DOHH2 (cell line): ENCODE measurements around the gene PSRC1.

Experiments
- EZH2phosphoT487 ChIP-seq: fragments of 200-600 bp; sonication (generic); IDR thresholded peaks from 2 replicates; pipeline ENCODE4 v1.6.1; 2017; ENCODE audit warnings: borderline replicate concordance, mild to moderate bottlenecking, antibody characterized with exemption, low read length, moderate library complexity, mixed read lengths
- TF ChIP-seq, protein P1 (sequence below): fragments of 200-600 bp; sonication (generic); IDR thresholded peaks from one replicate; pipeline ENCODE4 v1.5.1; 2014; ENCODE audit warnings: antibody characterized with exemption, mild to moderate bottlenecking, low read depth, low read length; ENCODE audit not compliant: poor library complexity, severe bottlenecking

DNA sequence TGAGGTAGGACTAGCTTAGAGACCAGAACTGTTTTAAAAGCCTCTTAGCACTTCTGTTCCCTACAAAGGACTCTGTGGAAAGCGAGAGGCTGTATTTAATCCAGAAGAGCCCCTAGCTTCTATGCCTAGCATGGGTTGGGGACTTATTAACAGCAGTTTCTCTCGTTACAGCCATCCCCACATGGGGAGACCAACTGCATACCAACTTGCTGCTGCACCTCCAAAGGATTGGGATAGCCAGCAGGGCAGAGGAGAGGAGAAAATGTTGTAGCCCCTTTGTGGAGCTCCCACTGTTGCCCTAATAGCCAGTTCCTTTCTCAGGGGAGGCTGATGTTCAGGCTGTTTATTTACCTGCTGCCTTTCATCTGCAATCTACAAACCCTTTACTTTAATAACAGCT is 44.6 kb downstream of the PSRC1 start:
- TF ChIP-seq, protein P1, sequence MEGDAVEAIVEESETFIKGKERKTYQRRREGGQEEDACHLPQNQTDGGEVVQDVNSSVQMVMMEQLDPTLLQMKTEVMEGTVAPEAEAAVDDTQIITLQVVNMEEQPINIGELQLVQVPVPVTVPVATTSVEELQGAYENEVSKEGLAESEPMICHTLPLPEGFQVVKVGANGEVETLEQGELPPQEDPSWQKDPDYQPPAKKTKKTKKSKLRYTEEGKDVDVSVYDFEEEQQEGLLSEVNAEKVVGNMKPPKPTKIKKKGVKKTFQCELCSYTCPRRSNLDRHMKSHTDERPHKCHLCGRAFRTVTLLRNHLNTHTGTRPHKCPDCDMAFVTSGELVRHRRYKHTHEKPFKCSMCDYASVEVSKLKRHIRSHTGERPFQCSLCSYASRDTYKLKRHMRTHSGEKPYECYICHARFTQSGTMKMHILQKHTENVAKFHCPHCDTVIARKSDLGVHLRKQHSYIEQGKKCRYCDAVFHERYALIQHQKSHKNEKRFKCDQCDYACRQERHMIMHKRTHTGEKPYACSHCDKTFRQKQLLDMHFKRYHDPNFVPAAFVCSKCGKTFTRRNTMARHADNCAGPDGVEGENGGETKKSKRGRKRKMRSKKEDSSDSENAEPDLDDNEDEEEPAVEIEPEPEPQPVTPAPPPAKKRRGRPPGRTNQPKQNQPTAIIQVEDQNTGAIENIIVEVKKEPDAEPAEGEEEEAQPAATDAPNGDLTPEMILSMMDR = no peak
- TF ChIP-seq EZH2phosphoT487 = no peak
